GM12865 (cell line): Measurements from ENCODE around the gene FAM107B.

Experiments
- DNase-seq: peaks from one replicate; pipeline ENCODE4 v3.0.0; 2010; ENCODE audit warnings: low read depth
- H3K4me3 ChIP-seq: 2 replicates; pipeline ENCODE4 v1.5.1; 2011; ENCODE audit warnings: mild to moderate bottlenecking, low read depth, low read length, control low read depth
- CTCF ChIP-seq: IDR thresholded peaks from 2 replicates; pipeline ENCODE4 v1.5.1; 2011; ENCODE audit warnings: low read length, control low read depth, low read depth, inconsistent platforms; ENCODE audit not compliant: insufficient read depth; ENCODE audit errors: missing control alignments

Gene FAM107B

GRCh38 chr10:14536241-14537213 lies 238.2 kb downstream of the FAM107B start:
- peak; percentile 62 for TF ChIP-seq CTCF
- H3K4me3 ChIP-seq, result no peak overlapping the region
- peak; percentile 64 for DNase-seq

- no peak for DNase-seq
- TF ChIP-seq CTCF, result no peak
- H3K4me3 ChIP-seq, result no peak overlapping the region
Observed at GRCh38 chr10:14535457-14536130, 239.1 kb downstream of the FAM107B start.

- DNase-seq, result no peak
- TF ChIP-seq CTCF, result no peak
- H3K4me3 ChIP-seq, result no peak overlapping the region
Observed at GRCh38 chr10:14534152-14534551, 240.5 kb downstream of the FAM107B start.

- TF ChIP-seq CTCF, result no peak
- no peak overlapping the region for H3K4me3 ChIP-seq
- DNase-seq, result no peak
Observed at GRCh38 chr10:14533295-14533694, 241.4 kb downstream of the FAM107B start.

GRCh38 chr10:14532473-14533251 lies 242.0 kb downstream of the FAM107B start:
- no peak for DNase-seq
- no peak overlapping the region for H3K4me3 ChIP-seq
- TF ChIP-seq CTCF, result no peak

GRCh38 chr10:14531974-14532373 lies 242.7 kb downstream of the FAM107B start:
- no peak for DNase-seq
- H3K4me3 ChIP-seq, result no peak overlapping the region
- no peak for TF ChIP-seq CTCF
